Iris pigment epithelial cell (primary cell): ENCODE results near the gene FAM222B.
A peak's percentile ranks its signal among the peaks of the same experiment; 100 is the strongest.
"Not testable (repeated sequence)": the region's sequence is repeated elsewhere in the genome, so short reads cannot be mapped to it uniquely, and the experiment has no call there.

Experiments
- DNase-seq: peaks from one replicate; pipeline ENCODE4 v3.0.0-alpha.2; 2011; ENCODE audit warnings: low read depth

The FAM222B gene, protein sequence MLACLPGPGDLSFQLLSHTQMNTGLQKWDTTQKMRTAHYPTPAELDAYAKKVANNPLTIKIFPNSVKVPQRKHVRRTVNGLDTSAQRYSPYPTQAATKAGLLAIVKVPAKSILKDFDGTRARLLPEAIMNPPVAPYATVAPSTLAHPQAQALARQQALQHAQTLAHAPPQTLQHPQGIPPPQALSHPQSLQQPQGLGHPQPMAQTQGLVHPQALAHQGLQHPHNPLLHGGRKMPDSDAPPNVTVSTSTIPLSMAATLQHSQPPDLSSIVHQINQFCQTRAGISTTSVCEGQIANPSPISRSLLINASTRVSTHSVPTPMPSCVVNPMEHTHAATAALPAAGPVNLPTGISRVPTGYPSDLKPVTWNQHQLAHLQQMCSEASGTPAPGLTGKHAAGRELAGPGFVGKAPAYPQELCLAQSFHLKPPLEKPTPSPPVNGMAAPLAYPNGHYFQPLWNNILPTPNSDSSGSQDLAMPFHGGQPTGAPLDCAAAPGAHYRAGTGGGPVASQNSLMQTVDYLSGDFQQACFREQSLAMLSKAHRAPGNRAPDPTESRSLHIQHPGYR

GRCh38 chr17:28842282-28843012 lies at the start of gene FAM222B:
TSS of gene FAM222B (minus strand) at chr17:28842790. CDS start at chr17:28766667, 76,123 bp downstream.
- peak; percentile 70 for DNase-seq

DNA sequence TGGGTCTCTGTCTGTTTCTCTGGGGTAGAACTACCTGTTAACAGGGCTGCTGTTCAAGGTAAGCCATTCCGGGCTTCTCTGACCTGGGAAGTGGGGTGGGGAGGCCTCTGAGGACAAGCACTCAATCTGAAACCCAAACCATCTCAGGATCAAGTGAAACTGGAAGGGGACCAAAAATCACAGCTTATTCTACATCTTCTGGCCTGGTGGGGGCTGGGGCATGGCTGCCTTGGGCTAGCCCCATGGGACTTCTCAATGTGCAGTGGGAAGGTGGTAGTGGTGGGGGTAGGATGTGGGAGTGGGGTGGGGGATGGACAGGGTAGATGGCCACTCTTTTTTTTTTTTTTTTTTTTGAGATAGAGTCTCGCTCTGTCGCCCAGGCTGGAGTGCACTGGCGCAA lies 49.4 kb upstream of the FAM222B start:
- DNase-seq: no peak

- no peak for DNase-seq
These were observed 48.6 kb upstream of the FAM222B start for GRCh38 chr17:28891201-28891600.

GRCh38 chr17:28889996-28890395 lies 47.4 kb upstream of the FAM222B start:
- DNase-seq: no peak

DNA sequence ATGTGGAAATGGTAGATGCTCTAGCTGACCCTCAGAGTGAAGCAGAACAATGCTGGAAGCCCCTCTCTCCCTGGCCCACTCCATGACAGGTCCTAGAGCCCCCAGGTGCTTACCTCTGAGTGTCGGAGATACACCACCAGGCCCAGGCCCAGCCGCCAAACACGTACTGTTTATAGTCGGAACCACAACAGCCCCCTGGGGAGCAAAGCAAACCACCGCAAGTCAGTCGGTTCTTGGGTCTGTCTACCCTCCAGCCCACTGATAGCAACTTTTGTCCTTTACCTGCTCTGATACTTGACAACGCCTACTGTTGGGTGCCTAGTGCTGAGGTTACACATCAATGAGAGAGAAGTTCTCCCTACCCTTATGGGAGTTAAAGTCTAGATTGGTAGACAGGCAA lies 46.2 kb upstream of the FAM222B start:
- DNase-seq: no peak

GRCh38 chr17:28887871-28888471 lies 45.4 kb upstream of the FAM222B start:
- no peak for DNase-seq

DNA sequence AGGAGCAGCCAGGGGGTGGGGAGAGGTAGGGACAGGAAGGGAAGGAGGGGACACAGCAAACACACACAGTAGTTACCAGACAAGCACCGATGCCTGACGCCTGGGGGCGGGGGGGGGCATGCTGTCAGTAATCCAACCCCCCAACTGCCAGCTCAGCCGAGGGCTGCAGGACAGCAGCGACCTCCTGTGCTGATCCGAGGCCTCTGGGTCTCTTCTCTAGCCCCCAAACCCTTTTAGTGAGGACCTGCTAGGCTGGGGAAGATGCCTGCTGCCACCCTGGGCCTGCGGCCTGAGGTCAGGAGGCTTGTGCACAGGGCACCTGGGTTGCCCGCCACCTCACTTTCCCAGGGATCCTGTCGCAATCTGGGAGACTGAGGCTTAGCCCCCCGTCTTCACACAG lies 43.4 kb upstream of the FAM222B start:
- DNase-seq: no peak

GRCh38 chr17:28885363-28885762 lies 42.8 kb upstream of the FAM222B start:
- no peak for DNase-seq

DNA sequence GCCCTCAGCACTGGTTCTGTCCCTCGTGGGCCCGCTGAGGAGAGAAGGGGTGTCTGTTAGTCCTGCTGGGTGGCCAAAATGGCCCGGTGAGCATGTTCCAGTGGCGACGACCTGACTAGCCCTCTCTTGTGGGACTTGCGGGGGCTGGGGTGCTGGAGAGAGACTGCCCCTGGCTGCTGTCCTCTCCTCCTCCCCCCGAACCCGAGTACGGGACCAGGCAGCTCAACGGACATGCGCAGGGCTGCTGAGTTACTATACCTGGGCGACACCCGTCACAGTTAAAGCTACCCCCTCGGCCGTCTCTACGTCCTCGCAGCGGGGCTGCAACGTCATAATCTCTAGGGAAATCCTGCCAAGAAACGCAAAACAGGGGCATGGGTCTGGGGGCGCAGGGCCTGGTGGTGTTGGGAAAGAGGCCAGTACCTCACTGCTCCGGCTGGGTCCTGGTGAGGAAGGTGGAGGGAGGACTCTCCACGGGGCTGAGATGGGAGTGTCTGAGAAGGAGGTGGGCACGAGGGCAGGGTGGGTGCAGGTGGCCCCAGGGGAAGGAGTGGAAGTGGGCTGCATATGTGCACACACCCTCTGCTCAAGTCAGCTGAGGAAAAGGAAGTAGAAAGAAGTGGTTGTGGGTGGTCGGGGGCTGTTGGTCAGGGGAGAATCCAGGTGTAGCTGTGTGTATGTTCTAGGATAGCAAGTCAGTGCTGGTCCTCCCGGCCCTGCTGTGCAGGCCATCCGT lies 41.5 kb upstream of the FAM222B start:
- no peak for DNase-seq

DNA sequence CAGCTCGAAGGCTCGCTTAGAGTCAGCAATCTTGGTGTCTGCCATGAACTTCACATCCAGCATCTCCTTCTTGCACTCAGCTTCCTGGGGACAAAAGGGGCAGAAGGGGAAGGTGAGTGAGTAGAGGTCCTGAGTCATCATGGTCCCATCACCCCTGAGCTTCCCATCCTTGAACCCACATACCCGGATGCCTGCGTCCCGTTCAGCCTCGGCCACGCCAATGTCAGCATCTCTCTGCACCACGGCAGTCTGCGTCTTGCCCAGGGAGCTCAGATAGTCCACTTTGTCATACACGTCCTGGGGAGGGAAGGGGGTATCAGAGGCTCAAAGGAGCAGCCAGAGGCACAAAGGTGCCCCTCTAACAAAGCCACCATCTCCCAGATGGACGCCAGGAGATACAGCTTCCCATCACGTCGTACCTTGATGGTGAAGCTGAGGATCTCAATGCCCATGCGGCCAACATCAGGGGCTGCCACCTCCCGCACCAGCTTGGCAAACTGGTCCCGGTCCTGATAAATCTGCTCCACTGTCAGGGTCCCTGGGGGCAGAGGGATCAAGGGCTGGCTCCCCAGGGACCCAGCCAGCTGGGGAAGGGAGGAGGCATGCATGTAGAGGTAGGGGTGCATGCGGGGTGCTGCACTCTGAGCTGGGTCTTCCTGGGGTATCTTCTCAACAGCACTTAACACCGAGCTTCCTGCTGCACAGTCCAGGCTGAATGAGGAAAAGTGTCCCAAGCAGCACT lies 39.7 kb upstream of the FAM222B start:
- no peak for DNase-seq

DNA sequence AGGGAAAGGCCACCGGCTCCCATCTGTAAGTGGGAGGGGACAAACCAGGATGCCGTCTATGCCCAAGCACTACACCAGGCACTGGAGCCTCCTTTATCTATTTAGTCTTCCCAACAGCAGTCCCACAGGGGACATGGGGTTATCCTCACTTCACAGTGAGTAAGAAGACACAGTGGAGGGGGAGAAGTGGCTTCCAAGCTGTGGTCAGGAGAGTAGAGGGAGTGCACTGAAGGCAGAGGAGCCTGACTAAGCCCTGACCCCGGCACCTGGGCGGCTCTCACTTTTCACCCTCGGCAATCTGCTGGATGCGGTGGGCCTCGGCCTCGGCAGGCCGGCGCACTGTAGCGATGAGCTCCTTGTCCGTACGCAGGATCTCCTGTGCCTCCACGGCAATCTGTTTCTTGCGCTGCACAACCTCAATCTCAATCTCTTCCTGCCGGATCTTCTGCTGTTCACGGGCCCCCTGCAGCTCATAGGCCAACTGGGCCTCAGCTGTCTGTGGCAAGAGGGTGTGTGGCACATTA lies 39.0 kb upstream of the FAM222B start:
- DNase-seq: no peak

GRCh38 chr17:28880572-28880945 lies 38.0 kb upstream of the FAM222B start:
- no peak for DNase-seq

- no peak for DNase-seq
These were observed 37.4 kb upstream of the FAM222B start for GRCh38 chr17:28879886-28880571.

DNA sequence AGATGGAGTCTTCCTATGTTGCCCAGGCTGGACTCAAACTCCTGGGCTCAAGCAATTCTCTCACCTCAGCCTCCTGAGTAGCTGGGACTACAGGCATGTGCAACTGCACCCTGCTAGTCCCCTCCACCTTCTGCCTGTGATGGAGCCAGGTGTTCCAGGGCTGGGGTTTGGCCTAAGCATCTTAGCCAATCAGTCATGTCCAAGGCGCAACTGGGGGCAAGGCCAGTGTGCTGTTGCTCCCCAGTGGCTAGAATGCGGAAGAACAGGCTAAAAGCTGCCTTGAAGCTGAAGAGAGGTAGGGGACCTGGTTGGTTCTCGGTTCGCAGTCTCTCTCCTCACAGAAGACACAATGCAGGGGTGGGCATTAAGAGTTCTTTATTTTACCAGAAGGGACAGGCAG lies 36.4 kb upstream of the FAM222B start:
- DNase-seq: peak; percentile 64

DNA sequence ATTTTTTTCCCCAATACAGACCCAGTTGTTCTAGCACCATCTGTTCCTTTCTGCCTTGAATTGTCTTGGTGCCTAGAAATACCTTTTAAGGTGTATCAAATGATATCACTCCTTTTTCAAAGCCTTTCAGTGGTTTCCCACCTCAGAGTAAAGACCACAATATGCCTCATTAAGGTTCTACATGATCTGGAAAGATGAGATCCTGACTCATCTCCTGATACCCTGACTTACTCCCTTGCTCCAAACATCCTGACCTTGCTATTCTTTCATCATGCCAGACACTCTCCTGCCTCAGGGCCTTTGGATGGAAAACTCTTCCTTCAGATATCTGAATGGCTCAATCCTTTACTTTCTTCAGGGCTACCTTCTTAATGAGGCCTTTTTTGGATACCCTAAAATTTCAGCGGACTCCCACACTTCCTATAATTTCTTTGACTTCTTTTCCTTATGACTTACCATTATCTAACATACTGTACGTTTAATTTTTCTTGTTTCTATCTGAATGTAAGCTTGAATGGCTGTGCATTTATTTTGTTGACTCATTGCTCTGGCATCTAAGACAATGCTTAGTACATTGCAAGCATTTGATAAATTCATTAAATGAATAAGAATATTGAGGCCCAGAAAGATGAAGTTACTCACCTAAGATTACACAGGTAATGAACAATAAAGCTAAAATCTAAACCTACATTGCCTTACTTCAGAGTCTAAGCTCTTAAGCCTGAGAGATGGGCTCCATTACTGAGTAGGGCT lies 35.7 kb upstream of the FAM222B start:
- DNase-seq: peak; percentile 31

DNA sequence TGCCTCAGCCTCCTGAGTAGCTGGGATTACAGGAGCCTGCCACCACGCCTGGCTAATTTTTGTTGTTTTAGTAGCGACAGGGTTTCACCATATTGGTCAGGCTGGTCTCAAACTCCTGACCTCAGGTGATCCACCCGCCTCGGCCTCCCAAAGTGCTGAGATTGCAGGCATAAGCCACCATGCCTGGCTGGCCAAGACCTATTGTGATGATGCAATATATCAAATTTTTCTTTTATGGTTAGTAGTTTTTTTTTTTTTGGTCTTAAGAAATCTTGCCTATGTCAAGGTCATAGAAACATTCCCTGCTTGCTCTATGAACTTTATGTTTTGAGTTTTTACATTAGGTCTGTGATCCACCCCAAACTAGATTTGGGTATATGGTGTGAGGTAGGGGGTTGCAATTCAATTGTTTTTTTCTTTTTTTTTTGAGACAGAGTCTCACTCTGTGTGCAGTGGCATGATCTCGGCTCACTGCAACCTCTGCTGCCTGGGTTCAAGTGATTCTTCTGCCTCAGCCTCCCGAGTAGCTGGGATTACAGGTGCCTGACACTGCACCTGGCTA lies 34.6 kb upstream of the FAM222B start:
- not testable (repeated sequence) for DNase-seq

DNA sequence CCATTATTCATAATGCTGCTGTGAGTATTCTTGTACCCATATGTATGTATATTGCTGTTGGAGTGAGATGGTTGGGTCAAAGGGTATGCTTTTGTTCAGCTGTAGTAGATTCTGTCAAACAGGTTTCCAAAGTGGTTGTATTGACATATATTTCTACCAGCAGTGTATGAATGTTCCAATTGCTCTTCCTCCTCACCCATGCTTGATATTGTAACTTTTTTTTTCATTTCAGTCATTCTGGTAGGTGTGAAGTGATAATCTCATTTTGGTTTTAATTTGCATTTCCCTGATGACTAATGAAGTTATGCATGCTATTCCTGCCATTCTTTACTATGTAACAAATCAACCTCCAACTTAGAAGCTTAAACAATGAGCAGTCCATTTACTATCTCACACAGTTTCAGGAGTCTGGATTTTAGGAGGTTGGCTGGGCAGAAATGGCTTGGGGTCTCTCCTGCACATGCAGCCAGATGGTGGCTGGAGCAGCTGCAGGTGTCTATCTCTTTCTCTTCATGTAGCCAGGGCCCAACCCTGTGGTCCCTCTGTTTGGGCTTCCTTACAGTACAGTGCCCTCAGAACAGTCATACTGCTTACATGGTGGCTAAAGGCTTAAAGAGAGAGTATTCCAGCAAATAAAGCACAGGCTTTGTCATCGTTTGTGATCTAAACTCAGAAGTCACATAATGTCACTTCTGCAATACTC lies 33.4 kb upstream of the FAM222B start:
- DNase-seq: no peak

- no peak for DNase-seq
These were observed 32.2 kb upstream of the FAM222B start for GRCh38 chr17:28874750-28875149.

- no peak for DNase-seq
These were observed 31.2 kb upstream of the FAM222B start for GRCh38 chr17:28873839-28874238.
